HepG2 (cell line): ENCODE results near the gene A4GNT. TPM values are rescaled to one million over a fixed set of nuclear protein-coding genes. Genes with fewer than 3 reads are reported as not detected.

Experiments
- CENPBD1 ChIP-seq: sonication (generic); formaldehyde crosslinking; IDR thresholded peaks from 2 replicates; pipeline ENCODE4 v1.8.0; 2022; ENCODE audit warnings: missing genetic modification reagents, low read depth, mild to moderate bottlenecking, borderline replicate concordance
- KDM2A ChIP-seq: sonication (generic); formaldehyde crosslinking; IDR thresholded peaks from 2 replicates; pipeline ENCODE4 v1.4.0; 2020; ENCODE audit warnings: low read depth, missing genetic modification reagents, borderline replicate concordance
- MYPOP ChIP-seq: sonication (generic); formaldehyde crosslinking; IDR thresholded peaks from 2 replicates; pipeline ENCODE4 v1.8.1; 2023; ENCODE audit warnings: mild to moderate bottlenecking, moderate library complexity, missing genetic modification reagents
- NFE2L1 ChIP-seq: sonication (generic); formaldehyde crosslinking; IDR thresholded peaks from 2 replicates; pipeline ENCODE4 v1.4.0; 2020; ENCODE audit warnings: missing genetic modification reagents, mild to moderate bottlenecking, borderline replicate concordance
- PBX3 ChIP-seq: sonication (generic); formaldehyde crosslinking; IDR thresholded peaks from 2 replicates; pipeline ENCODE4 v1.8.1; 2023; ENCODE audit warnings: missing genetic modification reagents, inconsistent platforms, borderline replicate concordance
- POLR2A ChIP-seq, 2 experiments: IDR thresholded peaks; 2 replicates each; pipeline ENCODE4 v1.6.1; 2011; ENCODE audit warnings: low read depth in 2 of 2, low read length in 2 of 2, mild to moderate bottlenecking in 1 of 2, moderate library complexity in 1 of 2; ENCODE audit not compliant: insufficient read depth in 1 of 2
- SAFB2 ChIP-seq: sonication (generic); formaldehyde crosslinking; IDR thresholded peaks from 2 replicates; pipeline ENCODE4 v1.5.1; 2020; ENCODE audit warnings: missing genetic modification reagents, low read depth, mild to moderate bottlenecking, borderline replicate concordance
- THYN1 ChIP-seq: sonication (generic); formaldehyde crosslinking; IDR thresholded peaks from 2 replicates; pipeline ENCODE4 v1.8.1; 2023; ENCODE audit warnings: low read depth, mild to moderate bottlenecking, moderate library complexity, missing genetic modification reagents, borderline replicate concordance
- ZBTB26 ChIP-seq: IDR thresholded peaks from 2 replicates; pipeline ENCODE4 v1.6.1; 2016; ENCODE audit warnings: missing compliant biosample characterization, missing genetic modification reagents, borderline replicate concordance
- ZFP82 ChIP-seq: sonication (generic); formaldehyde crosslinking; IDR thresholded peaks from 2 replicates; pipeline ENCODE4 v1.5.1; 2020; ENCODE audit warnings: mild to moderate bottlenecking, missing genetic modification reagents, borderline replicate concordance
- ZNF276 ChIP-seq: sonication (generic); formaldehyde crosslinking; IDR thresholded peaks from 2 replicates; pipeline ENCODE4 v1.4.0; 2020; ENCODE audit warnings: mild to moderate bottlenecking, low read depth, missing genetic modification reagents
- ZNF552 ChIP-seq: sonication (generic); formaldehyde crosslinking; IDR thresholded peaks from 2 replicates; pipeline ENCODE4 v1.9.0; 2022; ENCODE audit warnings: missing genetic modification reagents, mild to moderate bottlenecking, borderline replicate concordance
- ZNF619 ChIP-seq: sonication (generic); formaldehyde crosslinking; IDR thresholded peaks from 2 replicates; pipeline ENCODE4 v1.4.0; 2020; ENCODE audit warnings: mild to moderate bottlenecking, missing genetic modification reagents
- ZNF646 ChIP-seq: sonication (generic); formaldehyde crosslinking; IDR thresholded peaks from 2 replicates; pipeline ENCODE4 v1.9.0; 2021; ENCODE audit warnings: mild to moderate bottlenecking, missing genetic modification reagents
- polyA plus RNA-seq, 8 experiments: library from polyadenylated mRNA; depleted of rRNA in 3 of 8; stranded (reverse) in 7 of 8; unstranded in 1 of 8; fragments of >200 nt; fragmentation: Illumina TruSeq in 4 of 8; extraction: Trizol in 4 of 8; gene quantifications; 2 replicates each; pipeline versions ENCODE4 v1.2.1 to v1.2.3, GENCODE V29; 2011 to 2016; ENCODE audit warnings: low read depth in 4 of 8, missing spikeins in 1 of 8, mixed read lengths in 1 of 8; ENCODE audit not compliant: insufficient read depth in 1 of 8
- total RNA-seq, 5 experiments: library from RNA; depleted of rRNA; stranded (reverse); fragments of >200 nt; fragmentation: Illumina TruSeq; extraction: Trizol; gene quantifications; 2 replicates each; pipeline ENCODE4 v1.2.3, GENCODE V29; 2016; ENCODE audit warnings: low read depth in 1 of 5

The A4GNT gene
- total and polyA plus RNA-seq, 2 of the 13 experiments (the other 11 are each of a cell fraction or from before 2014, with no cell fraction given): not detected

GRCh38 chr3:138114988-138115971, 16.9 kb downstream of the A4GNT start, which contains the start of gene DZIP1L (continued):
- no peak for TF ChIP-seq ZNF646
- no peak for TF ChIP-seq ZFP82 (CRISPR knock-in tag)
- no peak for TF ChIP-seq ZNF276
- TF ChIP-seq ZBTB26 (CRISPR knock-in tag): no peak
- TF ChIP-seq MYPOP: peak; percentile 48; the same call in 1 of the 2 replicates
- TF ChIP-seq SAFB2: no peak
- TF ChIP-seq PBX3 (CRISPR knock-in tag): no peak
- TF ChIP-seq KDM2A (CRISPR knock-in tag): no peak; the same call in 1 of the 2 replicates
- no peak for TF ChIP-seq THYN1 (CRISPR knock-in tag)
- TF ChIP-seq ZNF552 (CRISPR knock-in tag): 0 out of 2 replicates have a peak, but pooled peaks have one; percentile 19
- no peak for TF ChIP-seq NFE2L1 (CRISPR knock-in tag)
- TF ChIP-seq POLR2A (IDR thresholded peaks at IDR 0.05; ENCODE audit: insufficient read depth in 1 of 2, low read depth in 2 of 2, low read length in 2 of 2): 0 out of 4 replicates have a peak, but pooled peaks of 1 of the 2 experiments have one; percentile 24
- no peak for TF ChIP-seq CENPBD1 (CRISPR knock-in tag)
- TF ChIP-seq ZNF619: no peak
